Activated naive CD8-positive, alpha-beta T cell (primary cell): Measurements from ENCODE around the gene ACTR1B.
"Not testable (repeated sequence)": the region's sequence is repeated elsewhere in the genome, so short reads cannot be mapped to it uniquely, and the experiment has no call there.

Source experiments
- H3K27ac Mint-ChIP-seq: one replicate; pipeline ENCODE4 v1.8.0; 2021; ENCODE audit warnings: mixed read lengths
- H3K27me3 Mint-ChIP-seq: one replicate; pipeline ENCODE4 v1.8.0; 2021; ENCODE audit warnings: mixed read lengths
- H3K36me3 Mint-ChIP-seq: one replicate; pipeline ENCODE4 v1.8.0; 2021; ENCODE audit warnings: mixed read lengths
- H3K4me1 Mint-ChIP-seq: one replicate; pipeline ENCODE4 v1.8.0; 2021; ENCODE audit warnings: low read depth, mixed read lengths
- H3K4me3 Mint-ChIP-seq: one replicate; pipeline ENCODE4 v1.8.0; 2021; ENCODE audit warnings: mild to moderate bottlenecking, mixed read lengths
- H3K9me3 Mint-ChIP-seq: one replicate; pipeline ENCODE4 v1.8.0; 2021; ENCODE audit warnings: low read depth, mixed read lengths

The ACTR1B gene

DNA sequence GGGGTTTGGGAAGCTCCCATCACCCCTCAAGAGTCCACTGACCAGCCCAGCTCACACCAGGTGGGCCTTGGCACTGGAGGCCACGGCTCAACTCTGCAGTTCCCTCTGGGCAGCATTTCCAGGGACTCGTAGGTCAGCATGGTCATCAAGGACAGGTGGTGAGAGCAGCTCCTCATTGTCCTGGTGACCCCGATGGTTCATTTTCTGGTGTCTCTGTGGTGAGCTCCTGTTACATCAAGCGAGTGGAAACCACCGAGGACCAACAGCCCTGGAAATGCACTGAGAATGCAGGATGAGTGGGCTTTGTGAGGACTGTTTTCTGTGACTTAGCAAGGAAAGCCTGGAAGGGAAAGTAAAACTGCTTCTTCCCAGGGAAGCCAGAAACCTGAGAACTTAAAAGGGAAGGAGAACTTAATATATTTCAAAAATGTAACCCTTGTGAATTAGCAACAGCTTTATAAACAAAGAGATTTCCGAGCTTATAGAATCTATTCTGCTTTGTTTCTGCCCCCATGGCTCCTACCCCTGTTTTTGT lies 8.8 kb upstream of the ACTR1B start:
- H3K9me3 Mint-ChIP-seq, H3K27ac Mint-ChIP-seq, H3K4me3 Mint-ChIP-seq, H3K27me3 Mint-ChIP-seq, H3K36me3 Mint-ChIP-seq: not testable (repeated sequence)
- peaks cover 19% of the 10 kb centered on the region for H3K4me1 Mint-ChIP-seq

GRCh38 chr2:97671526-97671925 lies 7.7 kb upstream of the ACTR1B start:
- Mint-ChIP-seq H3K9me3 (no peaks in the 10 kb centered on the region), H3K4me1 (peaks cover 16% of the 10 kb centered on the region), H3K4me3 (no peak overlapping the region), H3K27me3 (no peaks in the 10 kb centered on the region), H3K27ac (no peak overlapping the region), H3K36me3 (peaks cover 4% of the 10 kb centered on the region)

DNA sequence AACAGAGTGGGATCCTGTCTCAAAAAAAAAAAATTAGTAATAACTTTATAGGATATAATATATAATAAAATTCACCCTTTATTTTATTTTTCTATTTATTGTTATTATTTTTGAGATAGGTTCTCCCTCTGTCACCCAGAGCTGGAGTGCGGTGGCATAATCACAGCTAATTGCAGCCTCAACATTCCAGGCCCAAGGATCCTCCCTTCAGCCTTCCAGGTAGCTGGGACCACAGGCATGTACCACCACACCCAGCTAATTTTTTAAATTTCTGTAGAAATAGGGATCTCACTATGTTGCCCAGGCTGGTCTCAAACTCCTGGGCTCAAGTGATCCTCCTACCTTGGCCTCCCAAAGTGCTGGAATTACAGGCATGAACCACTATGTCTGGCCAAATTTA lies 6.6 kb upstream of the ACTR1B start:
- no peaks in the 10 kb centered on the region for H3K27me3 Mint-ChIP-seq
- H3K4me1 Mint-ChIP-seq, result peaks cover 16% of the 10 kb centered on the region
- H3K36me3 Mint-ChIP-seq, result peaks cover 4% of the 10 kb centered on the region
- H3K4me3 Mint-ChIP-seq, result no peak overlapping the region
- H3K27ac Mint-ChIP-seq, result no peak overlapping the region
- no peaks in the 10 kb centered on the region for H3K9me3 Mint-ChIP-seq

DNA sequence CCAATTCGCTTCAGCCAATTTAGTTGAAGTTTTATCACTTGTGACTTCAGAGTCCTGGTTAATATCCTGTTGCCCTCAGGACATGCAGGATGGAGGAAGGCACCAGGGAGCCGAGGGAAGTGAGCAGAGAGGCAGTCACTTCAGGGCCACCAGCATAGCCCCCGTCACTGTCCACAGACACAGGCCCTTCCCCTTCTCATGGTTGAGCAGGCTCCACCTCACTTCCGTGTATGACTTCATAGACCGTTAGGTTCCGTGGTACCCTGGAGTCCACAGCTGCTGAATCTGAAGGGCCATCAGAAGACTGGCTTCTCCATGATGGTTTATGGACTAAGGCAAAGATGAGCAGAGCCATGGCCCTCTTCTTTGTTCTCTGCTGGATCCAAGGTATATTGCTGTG lies 5.6 kb upstream of the ACTR1B start, which contains the start of gene C2orf92:
Gene C2orf92, plus strand, starts transcription at position 266 of the 400 bp plus-strand sequence. Its CDS starts 76 bp downstream, at position 342.
- H3K9me3 Mint-ChIP-seq, result no peaks in the 10 kb centered on the region
- H3K4me1 Mint-ChIP-seq, result peaks cover 23% of the 10 kb centered on the region
- H3K27me3 Mint-ChIP-seq, result no peaks in the 10 kb centered on the region
- no peak within 1 kb of the TSS for H3K4me3 Mint-ChIP-seq
- no peak within 1 kb of the TSS for H3K27ac Mint-ChIP-seq
- peaks cover 4% of the 10 kb centered on the region for H3K36me3 Mint-ChIP-seq

DNA sequence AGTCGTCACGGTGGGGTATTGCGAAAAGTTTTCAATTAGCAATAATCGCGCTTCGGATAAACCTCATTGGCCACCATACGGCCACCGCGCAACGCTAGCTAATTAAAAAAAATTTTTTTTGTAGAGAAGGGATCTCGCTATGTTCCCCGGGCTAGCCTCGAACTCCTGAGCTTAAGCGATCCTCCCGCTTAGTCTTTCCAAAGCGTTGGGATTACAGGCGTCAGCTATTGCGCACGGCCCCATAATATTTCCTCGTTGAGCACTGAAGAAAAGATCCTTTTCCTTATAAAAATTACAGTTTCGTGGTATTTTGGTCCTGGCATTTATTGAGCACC lies 759 bp upstream of the ACTR1B start:
- Mint-ChIP-seq H3K4me1 (peaks cover 27% of the 10 kb centered on the region), H3K4me3 (peak overlapping the region; percentile 93), H3K27ac (peak overlapping the region; percentile 95), H3K9me3 (no peaks in the 10 kb centered on the region), H3K27me3 (no peaks in the 10 kb centered on the region), H3K36me3 (peaks cover 4% of the 10 kb centered on the region)

- H3K36me3 Mint-ChIP-seq, result peaks cover 4% of the 10 kb centered on the region
- peaks cover 27% of the 10 kb centered on the region for H3K4me1 Mint-ChIP-seq
- no peaks in the 10 kb centered on the region for H3K27me3 Mint-ChIP-seq
- no peak overlapping the region for H3K27ac Mint-ChIP-seq
- H3K9me3 Mint-ChIP-seq, result no peaks in the 10 kb centered on the region
- H3K4me3 Mint-ChIP-seq, result peak overlapping the region; percentile 96
Observed at GRCh38 chr2:97663626-97663961, 250 bp downstream of the ACTR1B start.

DNA sequence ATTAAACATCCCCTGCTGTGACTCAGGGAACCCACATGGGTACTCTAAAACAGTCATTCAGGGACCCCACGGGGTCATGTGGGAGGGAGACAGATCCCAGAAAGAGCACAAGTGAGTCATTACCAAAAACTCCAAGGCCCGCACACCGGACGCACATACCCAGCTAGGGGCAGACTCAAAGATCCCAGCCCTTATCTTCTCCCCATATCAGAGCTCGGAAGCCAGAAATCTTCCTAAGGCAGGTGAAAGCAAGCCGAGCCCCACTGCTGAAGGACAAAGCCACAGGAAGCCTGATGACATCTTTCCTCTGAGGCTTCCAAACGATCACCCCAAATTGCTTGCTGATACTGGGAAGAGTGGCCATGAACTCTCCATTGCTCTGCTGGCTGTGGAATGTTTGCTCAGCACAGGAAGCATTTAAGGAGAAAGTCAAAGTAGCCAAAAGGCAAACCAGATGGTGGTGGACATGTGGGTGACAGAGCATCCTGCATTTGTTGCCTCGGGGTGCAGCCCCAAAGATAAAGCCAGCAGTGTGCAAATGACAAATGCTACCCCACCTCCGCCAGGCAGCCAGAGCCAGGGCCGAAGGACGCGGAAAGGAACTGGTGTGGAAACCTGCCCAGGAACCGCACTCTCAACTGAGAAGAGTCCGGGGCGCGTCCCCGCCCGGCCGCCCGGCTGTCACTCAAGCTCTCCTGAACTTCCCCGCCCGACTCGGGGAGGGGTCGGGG lies 784 bp downstream of the ACTR1B start:
- Mint-ChIP-seq H3K4me1 (peaks cover 27% of the 10 kb centered on the region), H3K27ac (peak overlapping the region; percentile 100), H3K4me3 (peak overlapping the region; percentile 96), H3K36me3 (peaks cover 4% of the 10 kb centered on the region), H3K27me3 (no peaks in the 10 kb centered on the region), H3K9me3 (no peaks in the 10 kb centered on the region)

DNA sequence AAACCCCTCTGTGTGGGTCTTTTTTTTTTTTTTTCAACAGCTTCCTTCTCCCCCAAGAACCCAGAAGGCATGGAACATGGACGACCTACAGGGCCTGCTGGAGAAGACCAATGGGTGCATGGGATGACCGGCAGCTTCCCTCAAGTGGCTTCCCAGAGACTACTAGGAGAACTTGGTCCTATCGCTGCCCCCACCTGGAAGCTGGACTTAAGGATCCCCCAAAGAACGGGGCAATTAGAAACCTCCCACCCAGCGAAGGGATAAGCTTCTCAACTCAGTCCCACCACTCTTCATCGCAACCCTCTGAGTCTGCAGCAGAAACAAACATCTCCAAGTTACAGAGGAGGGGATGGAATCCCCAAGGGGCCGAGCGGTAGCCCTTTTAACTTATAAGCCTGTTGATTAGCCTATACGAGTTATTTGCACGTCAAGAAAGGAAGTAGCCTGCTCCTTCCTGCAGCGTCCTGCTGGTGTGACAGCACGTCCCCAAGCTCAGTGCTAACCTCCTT lies 1.4 kb downstream of the ACTR1B start:
- H3K27me3 Mint-ChIP-seq, result no peaks in the 10 kb centered on the region
- peak overlapping the region; percentile 96 for H3K4me3 Mint-ChIP-seq
- no peaks in the 10 kb centered on the region for H3K9me3 Mint-ChIP-seq
- peak overlapping the region; percentile 100 for H3K27ac Mint-ChIP-seq
- peaks cover 2% of the 10 kb centered on the region for H3K36me3 Mint-ChIP-seq
- H3K4me1 Mint-ChIP-seq, result peaks cover 27% of the 10 kb centered on the region

GRCh38 chr2:97661927-97662326 lies 1.9 kb downstream of the ACTR1B start:
- Mint-ChIP-seq H3K27me3 (no peaks in the 10 kb centered on the region), H3K4me1 (peaks cover 27% of the 10 kb centered on the region), H3K9me3 (no peaks in the 10 kb centered on the region), H3K4me3 (peak overlapping the region; percentile 96), H3K36me3 (peaks cover 2% of the 10 kb centered on the region), H3K27ac (peak overlapping the region; percentile 100)

DNA sequence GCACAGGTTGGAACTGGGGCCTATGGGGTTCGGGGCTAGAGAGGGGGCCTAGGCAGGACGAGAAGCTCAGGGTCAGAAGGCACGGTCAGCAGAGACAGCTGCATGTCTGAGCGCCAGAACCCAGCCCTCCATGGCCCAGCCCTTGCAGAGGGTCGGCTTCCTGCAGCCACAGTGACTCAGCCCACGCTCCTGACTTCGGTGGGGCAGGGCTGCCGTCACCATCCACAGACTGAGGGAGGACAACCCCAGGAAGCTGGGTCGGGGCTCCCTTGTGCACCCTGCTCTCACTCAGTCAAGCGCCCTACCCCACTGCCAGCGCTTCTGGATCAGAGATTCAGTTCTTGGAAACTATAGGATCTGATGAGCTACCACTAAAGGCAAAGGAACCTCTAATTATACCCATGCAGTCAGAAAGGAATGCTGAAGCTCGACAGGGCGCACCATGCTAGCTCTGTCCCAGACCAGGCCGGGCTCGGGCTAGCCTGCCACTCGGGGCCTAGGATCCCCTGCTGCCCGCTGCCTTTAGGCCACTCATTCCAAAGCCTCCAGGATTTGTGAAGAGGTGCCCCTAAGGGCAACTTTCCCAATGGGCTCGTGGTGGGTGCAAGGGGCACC lies 3.0 kb downstream of the ACTR1B start:
- H3K4me1 Mint-ChIP-seq, result peaks cover 25% of the 10 kb centered on the region
- no peaks in the 10 kb centered on the region for H3K36me3 Mint-ChIP-seq
- no peaks in the 10 kb centered on the region for H3K9me3 Mint-ChIP-seq
- H3K27ac Mint-ChIP-seq, result no peak overlapping the region
- peak overlapping the region; percentile 96 for H3K4me3 Mint-ChIP-seq
- no peaks in the 10 kb centered on the region for H3K27me3 Mint-ChIP-seq

DNA sequence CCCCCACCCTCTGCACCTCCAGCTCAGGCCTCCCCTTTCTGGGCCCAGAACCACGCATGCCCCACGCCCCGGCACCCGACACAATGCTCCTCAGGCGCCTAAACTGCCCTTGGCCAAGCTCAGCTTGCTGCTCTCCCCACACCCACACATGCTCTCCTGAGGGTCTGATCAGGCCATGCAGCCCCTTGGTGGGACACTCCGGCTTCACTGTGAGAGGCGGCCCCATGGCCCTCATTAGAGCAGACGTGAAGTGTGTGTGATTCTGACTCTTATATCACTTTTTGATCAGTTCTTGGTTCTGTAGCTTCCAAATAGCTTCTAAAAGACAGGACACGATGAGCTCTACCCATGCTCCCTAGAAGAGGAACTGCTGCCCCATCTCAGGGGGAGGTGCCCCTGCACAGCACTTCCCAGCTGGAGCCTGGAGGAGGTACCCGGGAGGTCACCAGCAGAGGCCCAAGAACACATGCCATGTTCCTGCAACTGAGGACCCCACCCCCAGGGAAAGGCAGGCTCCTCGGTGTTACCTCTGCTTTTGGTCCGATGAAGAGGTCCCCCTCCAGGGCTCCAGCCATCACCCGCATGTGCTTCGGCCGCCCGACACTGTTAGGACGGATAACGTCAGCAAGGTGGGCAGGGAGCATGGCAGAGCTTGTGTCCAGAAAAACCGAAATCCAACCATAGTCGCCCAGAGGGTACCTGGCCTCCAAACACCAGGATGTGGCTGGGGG lies 3.6 kb downstream of the ACTR1B start:
- Mint-ChIP-seq H3K27me3 (no peaks in the 10 kb centered on the region), H3K4me3 (no peak overlapping the region), H3K9me3 (no peaks in the 10 kb centered on the region), H3K27ac (peak overlapping the region; percentile 34), H3K4me1 (peaks cover 24% of the 10 kb centered on the region), H3K36me3 (peaks cover under 1% of the 10 kb centered on the region)

- Mint-ChIP-seq H3K27me3 (no peaks in the 10 kb centered on the region), H3K4me1 (peaks cover 23% of the 10 kb centered on the region), H3K4me3 (no peak overlapping the region), H3K9me3 (no peaks in the 10 kb centered on the region), H3K36me3 (peaks cover 5% of the 10 kb centered on the region), H3K27ac (peak overlapping the region; percentile 34)
Observed at GRCh38 chr2:97659256-97660043, 4.4 kb downstream of the ACTR1B start.

DNA sequence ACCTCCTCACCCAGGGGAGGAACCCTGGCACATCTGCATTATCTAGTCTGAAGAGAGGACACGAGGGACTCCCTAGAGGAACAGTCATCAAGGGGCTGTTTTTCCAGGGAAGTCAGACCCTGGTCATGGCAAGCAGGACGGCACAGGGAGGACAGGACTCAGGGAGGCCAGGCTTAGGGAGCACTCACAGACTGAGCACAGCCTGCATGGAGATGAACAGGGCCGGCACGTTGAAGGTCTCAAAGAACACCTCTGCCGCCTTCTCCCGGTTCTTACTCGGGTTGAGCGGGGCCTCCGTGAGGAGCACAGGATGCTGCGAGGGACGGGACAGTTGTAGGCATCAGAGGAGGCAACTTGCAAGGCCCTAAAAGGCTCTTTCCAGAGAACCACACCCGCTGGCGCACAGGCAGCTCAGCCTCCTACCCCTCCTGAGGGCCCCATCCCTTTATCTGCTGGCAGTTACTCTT lies 5.1 kb downstream of the ACTR1B start:
- Mint-ChIP-seq H3K4me3 (no peak overlapping the region), H3K9me3 (no peaks in the 10 kb centered on the region), H3K4me1 (peaks cover 24% of the 10 kb centered on the region), H3K27me3 (no peaks in the 10 kb centered on the region), H3K27ac (no peak overlapping the region), H3K36me3 (peaks cover 9% of the 10 kb centered on the region)

DNA sequence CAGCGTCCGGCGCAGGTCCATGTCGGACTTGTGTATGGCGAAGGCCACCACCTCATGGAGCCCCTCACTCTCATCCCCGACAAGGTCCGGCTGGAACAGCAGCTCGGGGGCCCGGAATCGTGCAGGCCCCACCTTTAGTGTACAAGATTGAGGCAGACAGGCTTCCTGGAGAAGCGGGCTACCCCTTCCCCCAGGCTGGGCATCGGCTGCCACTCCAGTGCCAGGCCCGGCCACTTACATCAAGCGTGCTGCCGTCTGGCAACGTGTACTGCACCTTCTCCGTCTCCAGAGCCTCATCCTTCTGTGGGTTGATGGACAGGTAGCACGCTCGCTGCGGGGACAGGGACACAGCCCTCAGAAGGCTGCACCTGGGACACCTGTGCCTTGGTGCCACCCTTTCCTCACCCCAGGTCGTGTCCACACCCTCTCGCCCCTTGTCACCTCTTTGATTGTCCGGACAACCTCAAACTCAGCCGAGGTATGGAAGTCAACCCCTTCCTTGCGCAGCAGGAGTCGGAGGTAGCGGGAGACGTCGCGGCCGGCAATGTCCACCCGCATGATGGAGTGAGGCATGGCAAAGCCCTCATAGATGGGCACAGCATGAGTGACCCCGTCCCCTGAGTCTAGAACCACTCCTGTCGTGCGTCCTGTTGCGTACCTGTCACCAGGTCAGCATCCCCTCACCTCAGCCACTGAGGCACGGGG lies 5.7 kb downstream of the ACTR1B start:
- peaks cover 24% of the 10 kb centered on the region for H3K4me1 Mint-ChIP-seq
- H3K9me3 Mint-ChIP-seq, result no peaks in the 10 kb centered on the region
- no peaks in the 10 kb centered on the region for H3K27me3 Mint-ChIP-seq
- no peak overlapping the region for H3K4me3 Mint-ChIP-seq
- H3K36me3 Mint-ChIP-seq, result peaks cover 9% of the 10 kb centered on the region
- H3K27ac Mint-ChIP-seq, result no peak overlapping the region
